ENCODE data around the gene TLK2.
"Not testable (repeated sequence)": the region's sequence is repeated elsewhere in the genome, so short reads cannot be mapped to it uniquely, and the experiment has no call there.

The TLK2 gene

GRCh38 chr17:62490990-62491389, 12.4 kb downstream of the TLK2 start:
- not testable (repeated sequence) for DNase-seq

- not testable (repeated sequence) for DNase-seq
Observed at GRCh38 chr17:62493049-62493655, 14.5 kb downstream of the TLK2 start.

DNA sequence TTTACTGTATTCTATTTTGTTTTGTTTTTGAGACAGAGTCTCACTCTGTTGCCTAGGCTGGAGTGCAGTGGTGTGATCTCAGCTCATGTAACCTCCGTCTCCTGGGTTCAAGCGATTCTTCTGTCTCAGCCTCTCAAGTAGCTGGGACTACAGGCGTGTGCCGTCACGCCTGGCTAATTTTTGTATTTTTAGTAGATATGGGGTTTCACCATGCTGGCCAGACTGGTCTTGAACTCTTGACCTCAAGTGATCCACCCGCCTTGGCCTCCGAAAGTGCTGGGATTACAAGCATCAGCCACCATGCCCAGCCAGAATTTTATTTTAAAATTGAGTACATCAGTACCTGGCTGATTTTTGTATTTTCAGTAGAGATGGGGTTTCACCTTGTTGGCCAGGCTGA, 15.4 kb downstream of the TLK2 start:
- DNase-seq: not testable (repeated sequence)

GRCh38 chr17:62496344-62496743, 17.7 kb downstream of the TLK2 start:
- not testable (repeated sequence) for DNase-seq

- peak; percentile 7 for DNase-seq
Observed at GRCh38 chr17:62498796-62499195, 20.2 kb downstream of the TLK2 start.

GRCh38 chr17:62500463-62500862, 21.8 kb downstream of the TLK2 start:
- DNase-seq: not testable (repeated sequence)

- not testable (repeated sequence) for DNase-seq
Observed at GRCh38 chr17:62504857-62505256, 26.2 kb downstream of the TLK2 start.

GRCh38 chr17:62507191-62507836, 28.7 kb downstream of the TLK2 start:
- not testable (repeated sequence) for DNase-seq

DNA sequence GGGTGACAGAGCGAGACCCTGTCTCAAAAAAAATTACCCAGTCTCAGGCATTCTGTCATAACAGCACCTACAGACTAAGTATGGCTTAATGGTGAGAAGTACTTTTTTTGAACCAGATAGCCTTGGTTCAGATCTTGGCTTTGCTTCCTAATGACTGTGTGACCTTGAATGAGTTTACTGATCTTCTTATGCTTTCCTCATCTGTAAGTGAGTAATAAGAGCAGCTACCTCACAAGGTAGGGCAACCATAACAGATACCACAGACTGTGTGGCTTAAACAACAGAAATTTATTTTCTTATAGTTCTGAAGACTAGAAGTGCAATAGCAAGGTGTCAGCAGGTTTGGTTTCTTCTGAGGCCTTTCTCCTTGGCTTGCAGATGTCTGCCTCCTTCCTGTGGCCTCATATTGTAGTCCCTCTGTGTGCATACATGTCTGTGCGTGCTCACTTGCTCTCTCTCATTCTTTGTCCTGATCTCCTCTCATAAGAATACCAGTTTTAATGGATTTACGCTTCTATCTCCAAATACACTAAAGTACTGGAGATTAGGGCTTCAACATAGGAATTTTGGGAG, 31.7 kb downstream of the TLK2 start:
- not testable (repeated sequence) for DNase-seq

GRCh38 chr17:62511014-62511413, 32.4 kb downstream of the TLK2 start:
- not testable (repeated sequence) for DNase-seq

DNA sequence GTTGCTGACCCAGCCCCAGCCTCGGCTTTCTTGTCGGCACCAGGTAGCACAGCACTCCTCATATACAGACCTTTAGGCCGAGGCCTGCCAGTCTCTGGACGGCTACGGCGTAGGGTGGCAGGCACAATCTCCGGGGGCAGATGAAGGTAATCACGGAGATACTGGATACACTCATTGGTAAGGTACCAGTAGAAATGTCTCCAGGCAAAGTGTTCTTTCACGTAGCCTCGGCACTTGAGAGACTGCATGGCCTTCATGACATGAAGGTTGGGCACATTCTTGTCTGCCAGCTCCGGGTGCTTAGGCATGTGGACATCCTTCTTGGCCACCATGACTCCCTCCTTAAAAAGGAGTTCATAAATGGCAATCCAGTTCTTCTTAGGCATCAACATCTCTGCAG, 37.8 kb downstream of the TLK2 start:
- not testable (repeated sequence) for DNase-seq

- not testable (repeated sequence) for DNase-seq
Observed at GRCh38 chr17:62521295-62521694, 42.7 kb downstream of the TLK2 start.

- not testable (repeated sequence) for DNase-seq
Observed at GRCh38 chr17:62524077-62524476, 45.5 kb downstream of the TLK2 start.

DNA sequence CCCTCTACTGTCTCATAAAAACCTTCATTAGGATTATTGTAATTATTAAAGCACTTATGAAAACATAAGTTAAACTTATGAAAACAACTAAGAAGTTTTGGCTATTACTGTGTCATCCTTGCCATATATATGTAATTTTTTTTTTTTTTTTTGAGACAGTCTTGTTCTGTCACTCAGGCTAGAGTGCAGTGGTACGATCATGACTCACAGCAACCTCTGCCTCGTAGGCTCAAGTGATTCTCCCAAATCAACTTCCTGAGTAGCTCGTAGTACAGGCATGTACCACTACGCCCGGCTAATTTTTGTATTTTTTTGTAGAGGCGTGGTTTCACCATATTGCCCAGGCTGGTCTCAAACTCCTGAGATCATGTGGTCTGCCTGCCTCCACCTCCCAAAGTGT, 46.7 kb downstream of the TLK2 start:
- DNase-seq: peak; percentile 47

DNA sequence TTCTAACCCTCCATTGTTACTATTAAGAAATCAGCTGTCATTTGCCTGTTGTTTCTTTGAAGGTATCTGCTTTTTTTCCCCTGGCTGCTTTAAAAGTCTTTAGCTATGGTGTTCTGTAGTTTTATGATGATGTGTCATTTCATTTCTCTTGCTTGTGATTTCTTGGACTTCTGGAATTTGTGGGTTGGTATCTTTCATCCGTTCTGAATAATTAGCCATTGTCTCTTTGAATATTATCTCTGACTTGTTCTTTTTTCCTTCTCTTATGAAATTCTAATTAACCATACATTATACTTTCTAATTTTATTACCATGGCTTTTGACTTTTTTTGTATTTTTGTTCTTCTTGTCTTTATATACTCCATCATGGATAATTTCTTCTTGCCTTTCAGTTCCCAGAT, 52.3 kb downstream of the TLK2 start:
- not testable (repeated sequence) for DNase-seq

DNA sequence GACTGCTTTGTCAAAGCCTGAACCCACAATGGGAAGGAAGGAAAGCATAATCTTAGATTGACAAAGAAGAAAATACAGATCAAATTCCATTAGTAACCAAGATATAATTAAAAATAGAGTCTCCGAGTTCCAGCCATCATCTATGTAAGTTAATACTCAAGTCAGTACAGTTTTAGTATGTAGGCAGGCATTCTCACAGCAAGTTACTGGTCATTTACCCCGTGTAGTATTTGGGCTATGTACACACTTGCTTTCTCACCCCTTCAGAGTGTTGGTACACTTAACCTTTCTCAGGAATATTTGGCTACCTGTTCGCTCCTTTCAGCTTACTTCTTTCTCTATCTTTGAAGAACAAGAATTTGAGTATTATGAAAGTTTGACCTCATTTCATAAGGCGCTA, 57.9 kb downstream of the TLK2 start:
- DNase-seq: not testable (repeated sequence)

- not testable (repeated sequence) for DNase-seq
Observed at GRCh38 chr17:62541073-62541472, 62.4 kb downstream of the TLK2 start.

GRCh38 chr17:62543278-62543775, 64.7 kb downstream of the TLK2 start:
- not testable (repeated sequence) for DNase-seq

DNA sequence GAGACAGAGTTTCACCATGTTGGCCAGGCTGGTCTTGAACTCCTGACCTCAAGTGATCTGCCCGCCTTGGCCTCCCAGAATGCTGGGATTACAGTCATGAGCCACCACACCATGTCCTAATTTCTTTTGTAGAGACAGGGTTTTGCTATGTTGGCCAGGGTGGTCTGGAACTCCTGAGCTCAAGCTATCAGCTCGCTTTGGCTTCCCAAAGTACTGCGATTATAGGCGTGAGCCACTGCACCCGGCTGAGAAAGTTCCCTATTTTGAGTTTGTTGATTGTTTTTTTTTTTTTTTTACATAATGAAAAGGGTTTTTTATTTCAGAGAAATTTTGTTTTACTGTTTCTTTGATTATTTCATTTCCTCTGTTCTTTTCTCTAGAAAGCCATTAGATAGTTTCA, 67.4 kb downstream of the TLK2 start:
- not testable (repeated sequence) for DNase-seq

- DNase-seq: peak; percentile 48
Observed at GRCh38 chr17:62552851-62553659, 74.4 kb downstream of the TLK2 start.

- not testable (repeated sequence) for DNase-seq
Observed at GRCh38 chr17:62557532-62557931, 78.9 kb downstream of the TLK2 start.

DNA sequence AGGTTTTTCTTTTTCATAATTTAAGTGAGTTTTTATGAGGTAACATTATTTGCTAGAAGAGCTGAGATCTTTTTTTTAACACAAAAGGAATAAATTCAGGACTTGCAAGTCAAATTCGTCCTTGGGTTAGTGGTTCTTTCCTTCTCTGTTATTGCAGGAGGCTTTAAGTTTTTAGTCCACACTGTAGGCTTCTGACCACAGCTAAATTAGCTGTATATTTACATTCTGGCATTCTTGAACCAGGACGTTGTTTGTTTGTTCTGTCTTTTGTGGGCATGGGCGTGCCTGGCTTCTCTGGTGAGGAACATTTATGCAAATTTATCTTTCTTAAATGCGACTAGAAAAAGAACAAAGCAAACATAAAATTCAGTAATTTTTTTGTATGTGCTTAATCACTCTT, 80.3 kb downstream of the TLK2 start:
- DNase-seq: not testable (repeated sequence)

DNA sequence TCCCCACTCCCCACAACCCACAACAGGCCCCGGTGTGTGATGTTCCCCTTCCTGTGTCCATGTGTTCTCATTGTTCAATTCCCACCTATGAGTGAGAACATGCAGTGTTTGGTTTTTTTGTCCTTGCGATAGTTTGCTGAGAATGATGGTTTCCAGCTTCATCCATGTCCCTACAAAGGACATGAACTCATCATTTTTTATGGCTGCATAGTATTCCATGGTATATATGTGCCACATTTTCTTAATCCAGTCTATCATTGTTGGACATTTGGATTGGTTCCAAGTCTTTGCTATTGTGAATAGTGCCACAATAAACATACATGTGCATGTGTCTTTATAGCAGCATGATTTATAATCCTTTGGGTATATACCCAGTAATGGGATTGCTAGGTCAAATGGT, 82.3 kb downstream of the TLK2 start:
- not testable (repeated sequence) for DNase-seq

Data from fibroblast of skin of right biceps (primary cell).